DMS79 (cell line): ENCODE measurements around the gene HSFY2.
"Not testable (repeated sequence)": the region's sequence is repeated elsewhere in the genome, so short reads cannot be mapped to it uniquely, and the experiment has no call there.

ENCODE experiments used
- DNase-seq: peaks from one replicate; lab custom pipeline; 2025; lab: John Stamatoyannopoulos, UW

HSFY2 gene

GRCh38 chrY:18773635-18774034 is at the start of gene HSFY2:
Gene HSFY2, minus strand, starts transcription at chrY:18773735. Its CDS starts 117 bp downstream, at chrY:18773618.
- DNase-seq: not testable (repeated sequence)

- DNase-seq: not testable (repeated sequence)
These were observed 42.2 kb upstream of the HSFY2 start for GRCh38 chrY:18815751-18816150.

- not testable (repeated sequence) for DNase-seq
These were observed 15.3 kb upstream of the HSFY2 start for GRCh38 chrY:18788757-18789406.

- DNase-seq: not testable (repeated sequence)
These were observed 19.5 kb downstream of the HSFY2 start for GRCh38 chrY:18754077-18754476.

DNA sequence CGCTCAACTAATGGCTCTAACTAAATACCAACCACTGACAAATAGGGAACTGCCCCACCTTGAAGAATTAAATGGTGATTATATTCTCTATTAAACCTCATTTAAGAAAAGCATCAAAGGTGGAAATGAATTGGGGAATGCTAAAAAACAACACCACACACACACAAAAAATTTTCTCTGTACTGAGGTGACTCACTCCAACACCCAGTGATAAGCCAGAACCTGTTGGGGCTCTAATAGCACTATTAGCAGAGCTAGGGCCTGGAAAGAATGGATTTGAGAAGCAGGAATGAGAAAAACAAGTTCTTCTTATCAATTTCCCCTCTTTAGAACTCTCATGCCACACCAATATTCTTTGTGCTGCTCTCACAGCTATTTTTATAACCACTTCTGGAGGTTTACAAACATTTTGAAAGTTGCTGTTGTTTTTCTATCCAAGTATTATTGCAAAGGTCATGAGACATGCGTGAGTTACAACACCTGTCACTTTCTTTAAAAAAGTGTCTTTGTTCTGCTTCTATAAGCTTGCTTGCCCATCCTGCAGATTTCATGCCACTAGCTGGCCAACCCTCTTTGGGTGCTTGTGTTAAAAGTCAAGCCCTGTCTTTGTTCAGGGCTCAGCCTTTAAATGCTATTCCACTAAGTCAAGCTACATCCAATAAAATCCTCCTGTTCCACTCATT is 20.3 kb downstream of the HSFY2 start:
- DNase-seq: not testable (repeated sequence)

DNA sequence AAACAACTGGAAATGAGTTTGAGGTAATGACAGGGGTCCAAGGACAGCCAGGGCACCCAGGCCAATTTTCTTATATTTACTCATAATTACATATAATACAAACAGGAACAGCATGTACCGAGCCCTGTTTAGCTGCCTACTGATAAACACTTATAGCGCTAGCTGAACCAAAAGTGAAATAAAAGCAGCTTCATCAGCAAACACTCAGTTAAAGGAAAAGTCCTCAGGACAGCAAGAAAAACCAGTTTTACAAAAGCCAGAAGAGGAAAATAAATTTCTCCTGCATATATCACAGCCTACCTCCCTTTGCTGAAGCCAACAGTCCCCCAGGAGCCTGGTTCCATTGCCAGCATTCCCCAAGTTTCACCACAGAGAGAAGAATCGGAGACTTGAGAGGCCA is 49.8 kb downstream of the HSFY2 start:
- DNase-seq: not testable (repeated sequence)
